ENCODE results near the gene AK5. TPM values are rescaled to one million over a fixed set of nuclear protein-coding genes. Genes with fewer than 3 reads are reported as not detected.
"Not testable (repeated sequence)": the region's sequence is repeated elsewhere in the genome, so short reads cannot be mapped to it uniquely, and the experiment has no call there.

The AK5 gene
- total and polyA plus RNA-seq, 2 donors, result 0.79 to 6.5 TPM

DNA sequence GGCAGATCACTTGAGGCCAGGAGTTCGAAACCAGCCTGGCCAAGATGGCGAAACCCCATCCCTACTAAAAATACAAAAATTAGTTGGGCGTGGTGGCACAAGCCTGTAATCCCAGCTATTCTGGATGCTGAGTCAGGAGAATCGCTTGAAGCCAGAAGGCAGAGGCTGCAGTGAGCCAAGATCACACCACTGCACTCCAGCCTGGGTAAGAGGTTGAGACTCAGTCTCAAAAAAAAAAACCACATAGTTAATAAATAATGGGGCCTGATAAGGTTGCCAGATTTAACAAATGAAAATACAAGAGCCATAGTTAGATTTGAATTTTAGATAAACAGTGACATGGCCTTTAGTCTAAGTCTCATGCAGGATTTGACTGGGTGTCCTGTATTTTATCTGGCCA, 225.0 kb downstream of the AK5 start:
- DNase-seq (ENCODE audit: extremely low spot score), result no peak
- Histone ChIP-seq H3K4me3 (ENCODE audit: low read depth, low read length) (no peak overlapping the region), H3K36me3 (ENCODE audit: insufficient read depth) (no peaks in the 10 kb centered on the region), H3K27ac (ENCODE audit: low read depth) (no peak overlapping the region), H3K4me1 (ENCODE audit: insufficient read depth) (no peaks in the 10 kb centered on the region)
- WGBS, result 92% methylated on average over 4 of the region's 4 CpGs

DNA sequence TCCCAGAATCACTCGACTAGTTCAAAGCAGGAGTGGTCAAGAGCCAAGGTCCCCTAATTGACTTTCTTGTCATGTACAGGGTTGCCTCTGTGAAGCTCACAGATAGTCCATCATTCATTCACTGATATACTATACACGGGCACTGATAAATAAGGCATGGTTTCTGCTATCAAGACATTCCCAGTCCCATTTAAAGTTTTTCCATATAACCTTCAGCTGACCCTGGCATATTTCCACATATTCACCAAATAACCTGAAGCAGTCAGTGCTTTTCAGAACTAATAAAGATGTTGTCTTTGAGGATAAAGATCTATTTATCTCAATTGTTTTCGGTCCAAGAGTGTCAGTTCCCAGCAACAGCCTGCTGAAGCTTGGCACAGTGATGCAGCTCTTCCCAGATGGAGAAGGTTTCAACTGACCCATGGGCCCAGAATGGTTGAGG, 227.3 kb downstream of the AK5 start:
- WGBS, result 61% methylated on average over 3 of the region's 3 CpGs

DNA sequence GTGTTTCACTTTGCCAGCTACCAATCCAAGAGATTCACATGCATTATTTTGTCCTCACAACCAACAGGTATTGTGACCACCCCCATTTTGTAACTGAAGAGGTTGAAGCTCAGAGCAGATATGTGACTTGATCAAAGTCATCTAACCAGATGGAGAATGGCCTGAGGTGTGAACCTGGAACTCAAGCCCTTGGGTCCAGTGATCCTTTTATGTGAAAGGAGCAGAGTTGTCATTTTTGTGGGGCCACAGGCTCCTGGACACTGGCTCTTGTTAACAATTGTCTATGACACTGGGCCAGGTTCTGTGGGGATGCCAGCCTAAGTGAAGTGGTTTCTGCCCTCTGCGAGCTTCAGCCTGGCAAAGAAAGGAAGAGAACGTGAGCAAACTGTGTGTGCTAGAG, 228.1 kb downstream of the AK5 start:
- no peak for DNase-seq (ENCODE audit: extremely low spot score)
- Histone ChIP-seq H3K36me3 (ENCODE audit: insufficient read depth) (no peaks in the 10 kb centered on the region), H3K27ac (ENCODE audit: low read depth) (no peak overlapping the region), H3K4me3 (ENCODE audit: low read depth, low read length) (no peak overlapping the region), H3K4me1 (ENCODE audit: insufficient read depth) (no peaks in the 10 kb centered on the region)
- WGBS, result 93% methylated on average over 2 of the region's 2 CpGs

More for the DNA sequence above, 227.3 kb downstream of the AK5 start:
- no peak overlapping the region for H3K27ac ChIP-seq (ENCODE audit: low read depth)
- no peaks in the 10 kb centered on the region for H3K4me1 ChIP-seq (ENCODE audit: insufficient read depth)
- no peak for DNase-seq (ENCODE audit: extremely low spot score)
- H3K4me3 ChIP-seq (ENCODE audit: low read depth, low read length), result no peak overlapping the region
- H3K36me3 ChIP-seq (ENCODE audit: insufficient read depth), result no peaks in the 10 kb centered on the region

DNA sequence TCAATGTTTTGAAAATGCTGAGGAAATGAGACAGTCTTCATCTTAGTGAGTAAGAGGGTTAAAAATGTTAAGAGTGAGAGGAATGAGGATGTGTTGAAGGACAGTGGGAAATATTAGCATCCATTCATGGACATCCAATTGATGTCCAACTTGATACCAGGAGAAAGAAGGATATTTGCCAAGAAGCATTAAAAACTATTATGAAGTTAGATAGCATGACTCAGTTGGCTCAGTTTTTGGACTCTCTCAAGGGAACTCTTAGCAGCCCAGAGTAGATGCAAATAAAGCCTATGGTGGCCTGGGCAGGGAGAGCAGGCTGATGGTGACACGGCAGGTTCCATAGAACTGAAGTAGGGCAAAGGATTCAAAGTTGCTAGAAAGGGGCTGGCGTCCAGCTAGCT, 229.6 kb downstream of the AK5 start:
- no peaks in the 10 kb centered on the region for H3K4me1 ChIP-seq (ENCODE audit: insufficient read depth)
- no peak overlapping the region for H3K27ac ChIP-seq (ENCODE audit: low read depth)
- H3K36me3 ChIP-seq (ENCODE audit: insufficient read depth), result no peaks in the 10 kb centered on the region
- WGBS, result 85% methylated on average over 2 of the region's 2 CpGs
- no peak overlapping the region for H3K4me3 ChIP-seq (ENCODE audit: low read depth, low read length)
- no peak for DNase-seq (ENCODE audit: extremely low spot score)

DNA sequence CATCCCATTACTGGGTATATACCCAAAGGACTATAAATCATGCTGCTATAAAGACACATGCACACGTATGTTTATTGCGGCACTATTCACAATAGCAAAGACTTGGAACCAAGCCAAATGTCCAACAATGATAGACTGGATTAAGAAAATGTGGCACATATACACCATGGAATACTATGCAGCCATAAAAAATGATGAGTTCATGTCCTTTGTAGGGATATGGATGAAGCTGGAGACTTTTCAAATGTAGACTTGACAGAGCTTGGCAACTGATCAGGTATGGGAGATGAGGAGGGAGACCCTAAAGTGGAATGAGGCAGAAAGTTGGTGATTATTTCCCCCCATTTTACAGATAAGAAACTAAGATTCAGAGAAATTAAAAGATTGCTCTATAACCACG, 230.8 kb downstream of the AK5 start:
- DNase-seq (ENCODE audit: extremely low spot score); H3K27ac ChIP-seq (ENCODE audit: low read depth); H3K4me3 ChIP-seq (ENCODE audit: low read depth, low read length); H3K4me1 ChIP-seq (ENCODE audit: insufficient read depth); H3K36me3 ChIP-seq (ENCODE audit: insufficient read depth): not testable (repeated sequence)
- 89% methylated on average over 1 of the region's 3 CpGs for WGBS

DNA sequence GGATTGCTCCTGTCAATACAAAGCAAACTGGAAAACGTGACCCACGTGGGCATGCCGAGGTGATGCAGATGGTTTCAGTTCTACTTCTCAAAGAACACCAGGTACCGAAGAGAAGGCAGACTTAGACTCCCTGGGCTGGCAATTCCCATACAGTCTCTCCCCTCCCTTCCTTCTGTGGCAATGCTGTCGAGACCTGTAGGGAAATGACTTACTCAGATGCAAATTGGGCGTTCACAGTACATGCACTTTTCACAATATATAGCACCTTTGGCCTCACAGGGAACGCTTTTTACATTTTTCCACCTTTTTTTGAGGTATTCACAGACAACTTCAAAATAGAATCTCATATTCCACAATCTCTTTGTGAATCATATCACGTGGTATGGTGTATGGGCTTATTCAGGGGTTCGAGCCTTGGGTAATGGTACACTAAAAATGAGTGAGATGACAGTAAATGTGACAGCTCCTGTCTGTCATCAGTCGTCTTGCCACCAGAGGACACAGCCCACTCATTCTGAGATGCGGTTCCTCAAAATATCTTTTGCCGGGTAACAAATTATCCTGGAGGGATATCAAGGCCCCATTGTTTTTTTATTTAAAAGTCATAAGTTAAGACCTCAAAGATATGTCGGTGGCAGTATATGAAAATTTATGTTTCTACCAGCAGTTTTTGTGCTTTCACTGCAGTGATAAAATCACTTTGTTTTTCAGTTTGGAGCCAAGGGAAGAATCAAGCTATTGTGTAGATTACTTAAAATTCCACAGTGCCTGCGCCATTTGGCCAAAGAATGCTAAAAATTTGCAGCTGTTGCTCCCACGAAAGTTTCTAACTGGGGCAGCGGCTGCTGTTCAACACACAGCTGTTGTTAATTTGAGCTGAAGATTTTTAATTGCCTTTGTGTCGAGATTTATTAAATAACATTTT, 232.3 kb downstream of the AK5 start:
- DNase-seq (ENCODE audit: extremely low spot score), result peak; percentile 70
- 52% methylated on average over 17 of the region's 17 CpGs for WGBS
- no peak overlapping the region for H3K4me3 ChIP-seq (ENCODE audit: low read depth, low read length)

DNA sequence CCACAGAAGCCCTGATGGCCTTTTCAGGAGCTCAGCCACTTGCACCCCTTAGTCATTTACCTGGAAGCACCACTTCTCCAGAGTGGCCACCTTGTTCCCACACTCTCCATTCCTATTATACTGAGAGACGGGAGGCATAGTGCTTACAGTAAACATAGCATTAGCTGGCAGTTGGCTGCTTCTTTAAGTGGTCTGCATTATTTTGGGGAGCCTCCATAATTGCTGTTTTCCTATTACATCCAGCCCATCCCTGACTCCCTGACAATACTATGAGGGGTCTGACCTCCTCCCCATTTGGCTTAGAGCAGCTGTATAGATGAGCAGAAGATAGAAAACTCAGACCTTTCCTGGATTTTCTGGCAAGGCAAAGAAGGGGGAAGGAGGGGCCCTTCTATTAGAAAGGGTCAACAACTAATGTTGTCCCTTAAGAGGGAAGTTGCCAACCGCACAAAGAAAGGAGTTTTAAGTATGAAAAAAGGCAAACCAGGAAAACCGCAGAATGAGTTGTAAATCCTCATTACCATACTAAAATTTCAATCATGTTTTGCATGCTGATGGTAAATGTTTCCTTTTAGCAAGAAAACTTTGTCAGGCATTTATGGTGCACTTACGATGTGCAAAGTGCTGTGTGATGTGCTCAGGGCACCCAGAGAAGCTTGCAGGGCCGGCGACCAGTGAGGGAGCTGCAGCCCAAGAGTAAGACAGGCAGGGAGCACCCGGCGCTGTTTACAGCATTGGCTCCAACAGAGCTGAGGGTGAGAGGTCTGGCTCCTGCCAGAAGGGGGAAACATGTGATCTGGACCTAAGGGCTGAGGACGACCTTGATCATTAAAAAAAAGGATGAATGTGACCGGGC, 233.3 kb downstream of the AK5 start:
- 38% methylated on average over 10 of the region's 10 CpGs for WGBS
- Histone ChIP-seq H3K4me3 (ENCODE audit: low read depth, low read length) (no peak overlapping the region), H3K4me1 (ENCODE audit: insufficient read depth) (no peaks in the 10 kb centered on the region), H3K36me3 (ENCODE audit: insufficient read depth) (no peaks in the 10 kb centered on the region), H3K27ac (ENCODE audit: low read depth) (no peak overlapping the region)
- peak; percentile 13 for DNase-seq (ENCODE audit: extremely low spot score)

More for the DNA sequence above, 232.3 kb downstream of the AK5 start:
- Histone ChIP-seq H3K4me1 (ENCODE audit: insufficient read depth) (no peaks in the 10 kb centered on the region), H3K36me3 (ENCODE audit: insufficient read depth) (no peaks in the 10 kb centered on the region), H3K27ac (ENCODE audit: low read depth) (no peak overlapping the region)

DNA sequence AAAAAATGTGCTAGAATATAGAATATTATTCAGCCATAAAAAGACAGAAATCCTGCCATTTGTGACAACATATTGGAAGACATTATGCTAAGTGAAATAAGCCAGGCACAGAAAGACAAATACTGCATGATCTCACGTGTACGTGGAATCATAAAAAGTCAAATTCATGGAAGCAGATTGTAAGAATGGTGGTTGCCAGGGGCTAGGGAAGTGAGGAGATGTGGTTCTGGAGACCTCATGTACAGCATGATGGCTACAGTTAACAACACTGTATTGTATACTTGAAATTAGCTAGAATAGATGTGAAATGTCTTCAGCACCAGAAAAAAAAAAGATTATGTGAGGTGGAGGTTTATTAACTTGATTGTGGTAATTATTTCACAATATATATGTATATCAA, 234.3 kb downstream of the AK5 start:
- no peaks in the 10 kb centered on the region for H3K4me1 ChIP-seq (ENCODE audit: insufficient read depth)
- no peak overlapping the region for H3K4me3 ChIP-seq (ENCODE audit: low read depth, low read length)
- no peak overlapping the region for H3K27ac ChIP-seq (ENCODE audit: low read depth)
- 74% methylated on average over 2 of the region's 2 CpGs for WGBS
- DNase-seq (ENCODE audit: extremely low spot score), result no peak
- no peaks in the 10 kb centered on the region for H3K36me3 ChIP-seq (ENCODE audit: insufficient read depth)

DNA sequence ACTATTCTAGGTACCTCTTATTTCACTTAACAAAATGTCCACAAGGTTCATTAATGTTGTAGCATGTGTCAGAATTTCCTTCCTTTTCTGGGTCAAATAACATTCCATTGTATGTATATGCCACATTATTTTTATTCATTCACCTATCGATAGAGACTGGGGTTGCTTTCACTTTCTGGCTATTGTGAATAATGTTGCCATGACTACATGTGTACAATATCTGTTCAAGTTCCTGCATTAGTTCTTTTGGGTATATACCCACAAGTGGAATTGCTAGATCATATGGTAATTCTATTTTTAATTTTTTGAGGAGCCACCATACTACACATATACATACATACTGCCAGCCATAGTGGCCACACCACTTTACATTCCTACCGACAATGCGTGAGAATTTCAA, 242.2 kb downstream of the AK5 start:
- DNase-seq (ENCODE audit: extremely low spot score), result no peak
- Histone ChIP-seq H3K4me1 (ENCODE audit: insufficient read depth) (no peaks in the 10 kb centered on the region), H3K36me3 (ENCODE audit: insufficient read depth) (no peaks in the 10 kb centered on the region), H3K4me3 (ENCODE audit: low read depth, low read length) (no peak overlapping the region), H3K27ac (ENCODE audit: low read depth) (no peak overlapping the region)
- WGBS, result 96% methylated on average over 3 of the region's 3 CpGs

DNA sequence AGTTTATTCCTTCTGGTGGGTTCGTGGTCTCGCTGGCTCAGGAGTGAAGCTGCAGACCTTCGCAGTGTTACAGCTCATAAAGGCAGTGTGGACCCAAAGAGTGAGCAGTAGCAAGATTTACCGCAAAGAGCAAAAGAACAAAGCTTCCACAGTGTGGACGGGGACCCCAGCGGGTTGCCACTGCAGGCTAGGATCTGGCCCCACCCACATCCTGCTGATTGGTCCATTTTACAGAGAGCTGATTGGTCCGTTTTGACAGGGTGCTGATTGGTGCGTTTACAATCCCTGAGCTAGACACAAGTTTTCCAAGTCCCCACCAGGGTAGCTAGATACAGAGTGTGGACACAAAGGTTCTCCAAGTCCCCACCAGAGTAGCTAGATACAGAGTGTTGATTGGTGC, 249.3 kb downstream of the AK5 start:
- not testable (repeated sequence) for H3K4me3 ChIP-seq (ENCODE audit: low read depth, low read length); H3K27ac ChIP-seq (ENCODE audit: low read depth); H3K36me3 ChIP-seq (ENCODE audit: insufficient read depth); DNase-seq (ENCODE audit: extremely low spot score); H3K4me1 ChIP-seq (ENCODE audit: insufficient read depth)
- 95% methylated on average over 8 of the region's 8 CpGs for WGBS

DNA sequence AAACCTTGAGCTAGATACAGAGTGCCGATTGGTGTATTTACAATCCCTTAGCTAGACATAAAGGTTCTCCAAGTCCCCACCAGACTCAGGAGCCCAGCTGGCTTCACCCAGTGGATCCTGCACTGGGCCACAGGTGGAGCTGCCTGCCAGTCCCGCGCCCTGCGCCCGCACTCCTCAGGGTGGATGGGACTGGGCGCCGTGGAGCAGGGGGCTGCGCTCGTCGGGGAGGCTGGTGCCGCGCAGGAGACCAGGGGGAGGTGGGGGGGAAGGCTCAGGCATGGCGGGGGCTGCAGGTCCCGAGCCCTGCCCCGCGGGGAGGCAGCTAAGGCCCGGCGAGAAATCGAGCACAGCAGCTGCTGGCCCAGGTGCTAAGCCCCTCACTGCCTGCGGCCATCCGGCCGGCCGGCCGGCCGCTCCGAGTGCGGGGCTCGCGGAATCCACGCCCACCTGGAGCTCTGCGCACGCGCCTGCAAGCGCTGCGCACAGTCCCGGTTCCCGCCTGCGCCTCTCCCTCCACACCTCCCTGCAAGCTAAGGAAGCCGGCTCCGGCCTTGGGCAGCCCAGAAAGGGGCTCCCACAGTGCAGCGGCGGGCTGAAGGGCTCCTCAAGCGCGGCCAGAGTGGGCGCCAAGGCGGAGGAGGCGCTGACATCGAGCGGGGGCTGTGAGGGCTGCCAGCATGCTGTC, 249.9 kb downstream of the AK5 start:
- 97% methylated on average over 49 of the region's 49 CpGs for WGBS
- not testable (repeated sequence) for DNase-seq (ENCODE audit: extremely low spot score); H3K27ac ChIP-seq (ENCODE audit: low read depth); H3K36me3 ChIP-seq (ENCODE audit: insufficient read depth); H3K4me3 ChIP-seq (ENCODE audit: low read depth, low read length); H3K4me1 ChIP-seq (ENCODE audit: insufficient read depth)

DNA sequence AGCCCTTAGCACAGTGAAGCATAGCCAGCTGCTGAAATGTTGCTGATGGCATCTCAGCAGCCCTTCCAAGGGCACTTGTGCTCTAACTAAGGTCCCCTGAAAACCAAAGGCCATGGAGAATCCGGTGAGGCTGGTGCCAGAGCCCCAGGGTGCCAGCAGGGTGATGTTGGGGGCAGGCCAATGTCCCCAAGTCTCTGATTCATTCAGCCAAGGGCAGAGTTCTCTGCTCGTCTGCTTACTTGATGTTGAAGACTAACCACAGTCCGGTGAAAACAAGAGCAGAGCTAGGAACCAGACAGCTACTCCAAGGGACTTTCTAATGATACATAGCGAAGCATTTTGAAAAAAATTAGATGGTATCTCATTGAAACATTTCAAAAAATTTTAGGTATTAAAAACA, 250.8 kb downstream of the AK5 start:
- no peak for DNase-seq (ENCODE audit: extremely low spot score)
- WGBS, result 92% methylated on average over 4 of the region's 4 CpGs
- H3K27ac ChIP-seq (ENCODE audit: low read depth), result no peak overlapping the region

DNA sequence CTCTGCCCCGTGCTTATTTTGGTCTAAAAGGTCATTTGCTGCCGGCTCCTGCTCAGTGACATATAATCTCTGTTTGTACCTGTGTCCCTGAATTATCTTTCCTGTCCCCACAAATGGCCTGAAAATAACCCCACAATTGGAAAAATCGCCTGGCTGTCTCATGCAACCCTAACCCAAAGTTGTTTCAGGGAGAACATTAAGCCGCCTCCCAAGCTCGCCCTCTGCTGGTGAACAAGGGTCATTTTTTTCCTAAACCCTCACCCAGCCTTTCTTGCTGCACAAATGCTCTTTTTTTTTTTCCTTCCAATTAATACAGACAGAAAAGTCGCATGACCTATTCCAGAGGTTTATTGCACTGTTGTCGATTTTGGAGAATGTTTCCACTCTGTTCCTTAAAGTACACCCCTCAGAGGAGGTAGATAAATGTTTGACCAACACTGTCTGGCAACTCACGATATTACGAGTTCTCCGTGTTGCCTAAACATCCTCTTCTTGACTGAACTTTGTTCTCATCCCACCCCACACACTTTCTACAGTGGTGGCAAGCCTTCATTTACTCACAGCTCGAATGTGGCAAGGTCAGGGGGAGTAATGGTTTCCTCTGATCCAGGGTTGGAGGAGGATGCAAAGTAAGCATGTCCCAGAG, 252.0 kb downstream of the AK5 start:
- DNase-seq (ENCODE audit: extremely low spot score), result peak; percentile 39
- Histone ChIP-seq H3K4me3 (ENCODE audit: low read depth, low read length) (no peak overlapping the region), H3K4me1 (ENCODE audit: insufficient read depth) (no peaks in the 10 kb centered on the region), H3K27ac (ENCODE audit: low read depth) (no peak overlapping the region), H3K36me3 (ENCODE audit: insufficient read depth) (no peaks in the 10 kb centered on the region)
- 31% methylated on average over 11 of the region's 11 CpGs for WGBS

More for the DNA sequence above, 250.8 kb downstream of the AK5 start:
- Histone ChIP-seq H3K36me3 (ENCODE audit: insufficient read depth) (no peaks in the 10 kb centered on the region), H3K4me3 (ENCODE audit: low read depth, low read length) (no peak overlapping the region), H3K4me1 (ENCODE audit: insufficient read depth) (no peaks in the 10 kb centered on the region)

All from urinary bladder (tissue), 4 donors.